ENCODE measurements around the gene COPZ2. TPM values are rescaled to one million over a fixed set of nuclear protein-coding genes. Genes with fewer than 3 reads are reported as not detected.

Gene COPZ2
- total and polyA plus RNA-seq, 9 of the 15 experiments (the other 6 are each of a cell fraction or from before 2014, with no cell fraction given) = 0.22 to 0.49 TPM; not detected in 7

GRCh38 chr17:48047741-48048383 is 10.3 kb upstream of the COPZ2 start, which contains the start of gene NFE2L1 (continued):
- TF ChIP-seq PATZ1 (CRISPR knock-in tag; IDR thresholded peaks at IDR 0.05; ENCODE audit: borderline replicate concordance) (no peak), CXXC5 (CRISPR knock-in tag; IDR thresholded peaks at IDR 0.05) (peak; percentile 91), BCOR (IDR thresholded peaks at IDR 0.05) (peak; percentile 53; the same call in 1 of the 2 replicates), HCFC1 (IDR thresholded peaks at IDR 0.05; ENCODE audit: low read depth, low read length) (peak; percentile 82), ZNF609 (CRISPR knock-in tag; IDR thresholded peaks at IDR 0.05; ENCODE audit: borderline replicate concordance) (peak; percentile 90; the same call in 1 of the 2 replicates), SREBF1 (IDR thresholded peaks at IDR 0.05; ENCODE audit: borderline replicate concordance, low read depth, low read length) (0 out of 2 replicates have a peak, but pooled peaks have one; percentile 15), ZNF12 (CRISPR knock-in tag; IDR thresholded peaks at IDR 0.05) (no peak; the same call in 1 of the 2 replicates), ELK1 (CRISPR knock-in tag; IDR thresholded peaks at IDR 0.05) (no peak), ZNF639 (CRISPR knock-in tag; conservative IDR thresholded peaks at IDR 0.05 in 1 of 2, IDR thresholded peaks at IDR 0.05 in 1 of 2) (peak in 1 of 2 experiments; percentile 80; a peak in 1 of 4 replicates), CBX1 (IDR thresholded peaks at IDR 0.05; ENCODE audit: low read depth) (0 out of 2 replicates have a peak, but pooled peaks have one; percentile 51), ZNF311 (CRISPR knock-in tag; IDR thresholded peaks at IDR 0.05) (peak; percentile 59; the same call in 1 of the 2 replicates), UBTF (IDR thresholded peaks at IDR 0.05; ENCODE audit: borderline replicate concordance in 1 of 2, low read depth in 2 of 2, low read length in 2 of 2) (0 out of 4 replicates have a peak, but pooled peaks have one; percentile 2 to 18), NFIC (IDR thresholded peaks at IDR 0.05) (peak; percentile 42), ETV5 (CRISPR knock-in tag; IDR thresholded peaks at IDR 0.05; ENCODE audit: low read depth) (0 out of 2 replicates have a peak, but pooled peaks have one; percentile 23)

Measured in K562 (cell line).